ENCODE results near the gene FPR1. TPM values are rescaled to one million over a fixed set of nuclear protein-coding genes. Genes with fewer than 3 reads are reported as not detected.

FPR1 gene
- total and polyA plus RNA-seq, 4 donors: 2.8 to 558 (median 48.8) TPM

DNA sequence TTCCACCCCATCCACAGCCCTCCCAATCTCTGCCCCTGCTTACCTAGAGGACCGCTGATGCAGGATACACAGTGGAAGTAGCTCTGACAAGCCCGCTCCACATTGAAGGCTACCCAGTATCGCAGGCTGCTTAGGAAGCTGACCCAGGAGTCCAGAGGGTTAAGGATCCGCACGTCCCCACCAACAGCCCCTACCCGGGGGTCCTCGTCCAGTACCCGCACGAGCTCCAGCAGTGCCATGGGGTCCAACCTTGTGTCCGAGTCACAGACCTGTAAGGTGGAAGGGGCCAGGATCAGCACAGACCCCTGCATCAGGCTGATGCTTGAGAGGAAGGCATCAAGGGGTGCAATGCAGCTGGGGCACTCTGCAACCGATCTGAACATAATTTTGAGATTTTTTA is 34.8 kb downstream of the FPR1 start:
- Histone ChIP-seq H3K4me1 (ENCODE audit: control insufficient read depth in 5 of 5, insufficient read depth in 5 of 5, low read length in 5 of 5) (peaks cover 0 to 7% (median 0%) of the 10 kb centered on the region in 5 donors), H3K36me3 (ENCODE audit: control insufficient read depth in 4 of 4, insufficient read depth in 4 of 4, low read length in 4 of 4) (no peaks in the 10 kb centered on the region), H3K4me3 (no peak overlapping the region), H3K9ac (ENCODE audit: insufficient read depth in 1 of 2, low read length in 2 of 2) (no peak overlapping the region), H3K27me3 (ENCODE audit: control insufficient read depth in 3 of 3, insufficient read depth in 3 of 3, low read length in 2 of 3) (peaks cover 8 to 53% (median 31%) of the 10 kb centered on the region in 3 donors), H3K9me3 (ENCODE audit: control insufficient read depth in 4 of 4, insufficient read depth in 3 of 4, low read length in 3 of 4) (peaks cover 0 to 8% (median 0%) of the 10 kb centered on the region in 4 donors), H3K27ac (ENCODE audit: low read depth in 1 of 2, low read length in 1 of 2) (no peak overlapping the region)
- DNase-seq (no peak), ATAC-seq (ENCODE audit: insufficient read depth, low FRiP score) (no peak)
- WGBS, 2 donors: 86 to 92% methylated on average over 11 of the region's 11 CpGs
- TF ChIP-seq, protein P1, sequence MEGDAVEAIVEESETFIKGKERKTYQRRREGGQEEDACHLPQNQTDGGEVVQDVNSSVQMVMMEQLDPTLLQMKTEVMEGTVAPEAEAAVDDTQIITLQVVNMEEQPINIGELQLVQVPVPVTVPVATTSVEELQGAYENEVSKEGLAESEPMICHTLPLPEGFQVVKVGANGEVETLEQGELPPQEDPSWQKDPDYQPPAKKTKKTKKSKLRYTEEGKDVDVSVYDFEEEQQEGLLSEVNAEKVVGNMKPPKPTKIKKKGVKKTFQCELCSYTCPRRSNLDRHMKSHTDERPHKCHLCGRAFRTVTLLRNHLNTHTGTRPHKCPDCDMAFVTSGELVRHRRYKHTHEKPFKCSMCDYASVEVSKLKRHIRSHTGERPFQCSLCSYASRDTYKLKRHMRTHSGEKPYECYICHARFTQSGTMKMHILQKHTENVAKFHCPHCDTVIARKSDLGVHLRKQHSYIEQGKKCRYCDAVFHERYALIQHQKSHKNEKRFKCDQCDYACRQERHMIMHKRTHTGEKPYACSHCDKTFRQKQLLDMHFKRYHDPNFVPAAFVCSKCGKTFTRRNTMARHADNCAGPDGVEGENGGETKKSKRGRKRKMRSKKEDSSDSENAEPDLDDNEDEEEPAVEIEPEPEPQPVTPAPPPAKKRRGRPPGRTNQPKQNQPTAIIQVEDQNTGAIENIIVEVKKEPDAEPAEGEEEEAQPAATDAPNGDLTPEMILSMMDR (IDR thresholded peaks at IDR 0.05; ENCODE audit: control extremely low read depth, extremely low read depth): no peak

DNA sequence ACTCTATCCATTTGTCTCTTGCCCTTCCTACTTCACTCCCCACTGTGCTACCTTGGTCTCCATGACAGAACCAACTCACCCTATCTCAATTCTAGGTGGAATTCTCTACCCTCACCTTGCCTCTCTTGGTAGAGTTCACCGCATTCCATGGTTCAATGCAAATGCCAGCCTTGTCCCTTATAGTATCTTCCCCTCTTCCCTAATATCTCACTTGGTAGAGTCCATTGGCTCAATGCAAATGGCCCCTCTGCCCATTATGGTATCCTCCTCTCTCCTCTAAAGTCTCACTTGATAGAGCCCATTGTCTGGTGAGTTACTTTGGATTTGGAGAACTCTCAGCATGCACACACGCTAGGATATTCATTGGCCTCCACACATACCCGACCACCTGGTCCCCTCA is 35.8 kb downstream of the FPR1 start:
- Histone ChIP-seq H3K4me1 (ENCODE audit: control insufficient read depth in 5 of 5, insufficient read depth in 5 of 5, low read length in 5 of 5) (peaks cover 0 to 7% (median 0%) of the 10 kb centered on the region in 5 donors), H3K4me3 (no peak overlapping the region), H3K36me3 (ENCODE audit: control insufficient read depth in 4 of 4, insufficient read depth in 4 of 4, low read length in 4 of 4) (no peaks in the 10 kb centered on the region), H3K9me3 (ENCODE audit: control insufficient read depth in 4 of 4, insufficient read depth in 3 of 4, low read length in 3 of 4) (peaks cover 0 to 8% (median 0%) of the 10 kb centered on the region in 4 donors), H3K27ac (ENCODE audit: low read depth in 1 of 2, low read length in 1 of 2) (no peak overlapping the region), H3K27me3 (ENCODE audit: control insufficient read depth in 3 of 3, insufficient read depth in 3 of 3, low read length in 2 of 3) (peaks cover 8 to 44% (median 21%) of the 10 kb centered on the region in 3 donors), H3K9ac (ENCODE audit: insufficient read depth in 1 of 2, low read length in 2 of 2) (no peak overlapping the region)
- TF ChIP-seq, protein P1 (IDR thresholded peaks at IDR 0.05; ENCODE audit: control extremely low read depth, extremely low read depth): no peak
- no peak for DNase-seq
- ATAC-seq (ENCODE audit: insufficient read depth, low FRiP score): no peak
- 83 to 86% methylated on average over 3 of the region's 3 CpGs for WGBS, 2 donors

DNA sequence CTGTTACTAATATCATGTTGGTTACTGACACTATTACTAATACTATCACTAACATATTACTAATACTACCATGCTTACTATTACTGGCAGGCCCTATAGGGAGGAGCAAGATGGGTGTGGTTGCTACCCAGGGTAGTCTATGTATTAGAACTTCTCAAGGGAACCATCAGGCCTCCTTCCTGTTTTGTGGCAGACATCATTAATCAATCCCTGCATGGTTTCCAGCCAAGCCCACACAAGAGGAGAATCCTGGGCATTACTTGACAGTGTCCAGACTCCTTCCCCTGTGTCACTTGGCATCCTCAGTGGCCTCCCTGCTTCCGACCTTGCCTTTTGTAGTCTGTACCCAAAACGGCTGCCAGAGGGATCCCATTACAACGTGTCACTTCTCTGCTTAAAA is 36.8 kb downstream of the FPR1 start:
- no peaks in the 10 kb centered on the region for H3K36me3 ChIP-seq (ENCODE audit: control insufficient read depth in 4 of 4, insufficient read depth in 4 of 4, low read length in 4 of 4)
- ATAC-seq (ENCODE audit: insufficient read depth, low FRiP score) (no peak), DNase-seq (no peak)
- H3K9ac ChIP-seq (ENCODE audit: insufficient read depth in 1 of 2, low read length in 2 of 2): no peak overlapping the region
- no peak overlapping the region for H3K27ac ChIP-seq (ENCODE audit: low read depth in 1 of 2, low read length in 1 of 2)
- whole genome bisulfite sequencing, 2 donors: 64 to 82% methylated on average over 3 of the region's 3 CpGs
- peaks cover 0 to 8% (median 0%) of the 10 kb centered on the region in 4 donors for H3K9me3 ChIP-seq (ENCODE audit: control insufficient read depth in 4 of 4, insufficient read depth in 3 of 4, low read length in 3 of 4)
- H3K4me1 ChIP-seq (ENCODE audit: control insufficient read depth in 5 of 5, insufficient read depth in 5 of 5, low read length in 5 of 5): peaks cover 0 to 7% (median 0%) of the 10 kb centered on the region in 5 donors
- H3K4me3 ChIP-seq: no peak overlapping the region
- peaks cover 8 to 34% (median 11%) of the 10 kb centered on the region in 3 donors for H3K27me3 ChIP-seq (ENCODE audit: control insufficient read depth in 3 of 3, insufficient read depth in 3 of 3, low read length in 2 of 3)
- TF ChIP-seq, protein P1 (IDR thresholded peaks at IDR 0.05; ENCODE audit: control extremely low read depth, extremely low read depth): no peak

Data from lung (tissue), 12 donors.